ENCODE results near the gene KIF9.
"Not testable (repeated sequence)": the region's sequence is repeated elsewhere in the genome, so short reads cannot be mapped to it uniquely, and the experiment has no call there.

The KIF9 gene

DNA sequence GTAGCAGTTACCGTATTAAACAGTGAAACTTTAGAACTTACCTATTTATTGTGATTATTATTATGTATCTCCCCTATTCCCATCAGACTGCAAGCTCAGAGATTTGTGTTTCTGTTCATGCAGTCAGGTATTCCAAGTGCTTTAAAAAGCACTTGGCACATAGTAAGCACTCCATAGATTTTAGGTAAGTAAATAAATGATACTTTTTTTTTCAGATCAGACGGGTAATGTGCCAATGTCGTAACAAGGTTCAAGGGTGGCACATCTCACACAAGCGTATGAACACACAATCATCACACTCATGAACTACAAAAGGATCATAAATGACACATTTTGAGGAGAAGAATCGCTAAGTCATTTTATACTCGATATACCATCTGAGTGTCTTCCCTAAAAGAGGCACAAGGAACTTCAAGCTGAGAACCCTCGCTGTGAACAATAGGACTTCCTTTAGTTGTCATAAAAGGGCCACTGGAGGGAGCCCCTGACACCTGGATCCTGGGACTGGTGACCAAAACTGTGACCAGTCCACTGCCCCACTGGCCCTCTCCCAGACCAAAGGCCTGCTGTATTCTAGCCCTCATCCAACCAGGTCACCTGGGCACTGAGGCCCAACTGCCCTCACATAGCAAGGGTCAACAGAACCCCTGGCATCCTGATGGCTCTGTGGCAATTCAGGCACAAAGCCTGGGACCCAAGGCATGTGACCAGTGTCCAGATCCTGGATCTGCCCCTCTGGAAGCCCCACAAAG lies 32.1 kb downstream of the KIF9 start:
- DNase-seq = peak; percentile 40

DNA sequence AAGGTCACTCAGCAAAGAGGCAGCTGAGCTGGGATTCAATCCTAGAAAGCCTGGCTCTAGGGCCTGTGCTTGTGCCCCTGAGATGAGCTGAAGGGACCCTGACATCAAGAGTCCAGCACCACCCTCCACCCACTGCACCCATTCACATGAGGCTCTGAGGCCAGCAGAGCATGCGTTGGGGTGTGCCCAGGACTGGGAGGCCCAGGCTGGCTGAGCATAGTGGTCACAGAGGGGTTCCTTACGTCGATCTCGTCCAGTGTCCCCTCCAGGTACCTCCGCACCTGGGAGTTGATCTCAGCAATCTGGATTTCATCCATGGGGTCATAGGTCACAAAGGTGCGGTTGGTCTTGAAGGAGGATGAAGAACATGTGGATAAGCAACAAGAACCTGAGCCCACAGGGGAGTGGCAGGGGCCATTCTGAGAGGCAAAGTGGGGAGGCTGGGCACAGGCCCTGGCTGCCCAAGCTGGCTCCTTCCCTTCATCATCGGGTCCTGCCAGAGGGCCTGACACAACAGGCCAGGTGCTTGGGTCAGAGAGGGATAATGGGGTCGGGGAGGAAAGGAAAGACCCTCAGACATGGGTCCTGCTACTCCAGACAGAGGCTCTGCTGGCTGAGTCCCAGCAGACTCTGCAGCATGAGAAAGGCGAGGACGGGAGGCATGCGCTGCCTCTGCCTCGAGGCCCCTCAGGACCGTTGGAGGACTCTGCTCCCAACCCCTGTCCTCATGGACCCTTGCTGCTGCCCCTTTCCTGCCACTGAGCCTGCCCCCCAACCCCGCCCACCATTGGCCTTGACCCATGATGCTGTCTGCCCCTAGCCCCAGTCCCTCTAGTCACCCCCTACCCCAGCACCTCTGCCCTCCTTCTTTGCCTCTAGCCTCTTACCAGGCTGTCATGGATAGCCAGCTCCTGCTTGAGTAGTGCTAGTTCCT lies 35.2 kb downstream of the KIF9 start:
- DNase-seq = no peak

GRCh38 chr3:47245271-47245670 lies 37.3 kb downstream of the KIF9 start:
- DNase-seq = no peak

DNA sequence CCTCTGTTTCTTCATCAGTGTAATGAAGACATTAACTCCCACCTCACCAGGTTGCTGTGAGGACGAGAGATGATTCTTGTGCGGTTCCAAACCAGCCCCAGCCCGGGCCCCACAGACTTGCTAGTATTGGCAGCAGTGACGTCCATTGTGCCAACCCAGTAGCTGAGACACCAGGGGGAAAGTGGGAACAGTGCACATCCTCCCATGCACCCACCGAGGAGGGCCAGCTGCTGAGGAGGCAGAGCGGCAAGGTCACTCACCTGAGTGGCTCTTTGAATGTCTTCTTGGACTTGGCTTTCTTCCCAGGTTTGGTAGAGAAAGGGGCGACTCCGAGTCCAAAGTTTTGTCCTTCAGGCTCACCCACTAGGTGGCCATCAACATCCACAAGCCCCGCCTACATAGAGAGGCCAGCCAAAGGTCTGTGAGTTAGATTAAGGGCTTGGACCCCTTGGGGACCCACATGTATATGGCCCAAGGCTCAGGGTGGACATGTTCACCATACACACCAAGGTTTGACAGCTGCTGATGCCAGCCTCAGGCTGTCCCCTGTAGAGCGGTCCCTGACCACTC lies 38.0 kb downstream of the KIF9 start:
- DNase-seq = no peak

DNA sequence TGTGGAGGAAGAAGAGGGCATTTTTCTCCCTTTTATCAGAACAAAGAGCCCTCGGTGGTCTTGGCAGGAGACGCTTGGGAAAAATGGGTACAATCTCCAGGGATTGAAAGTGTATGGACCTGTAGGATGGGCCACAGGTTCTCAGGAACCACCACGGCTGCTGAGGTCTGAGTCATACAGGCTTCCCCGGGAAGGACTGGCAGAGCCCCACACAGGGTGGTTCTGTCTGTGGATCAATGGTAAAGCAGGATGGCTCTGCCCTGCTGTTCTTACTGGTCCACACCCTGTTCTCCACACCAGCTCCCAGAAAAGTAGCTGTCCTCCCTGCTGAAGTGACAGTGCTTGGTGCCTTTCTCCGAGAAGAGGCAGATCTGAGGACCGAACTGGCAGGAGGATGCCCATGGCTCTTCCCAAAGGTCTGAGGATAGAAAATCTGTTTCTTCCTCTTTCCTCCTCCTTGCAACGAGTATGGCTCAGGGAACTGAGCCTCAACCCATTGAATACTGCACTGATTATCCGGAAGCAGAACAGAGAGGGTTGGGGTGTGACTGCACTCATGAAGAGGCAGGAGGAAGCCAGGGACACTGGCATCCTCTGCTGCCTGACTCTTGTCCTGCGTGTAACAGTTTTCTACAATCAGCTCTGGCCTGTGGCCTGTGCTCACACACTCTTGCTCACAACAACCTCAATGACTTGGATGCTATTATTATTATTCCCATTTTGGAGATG lies 39.0 kb downstream of the KIF9 start:
- DNase-seq = no peak

- peak; percentile 19 for DNase-seq
Measured at GRCh38 chr3:47239929-47240328, 42.7 kb downstream of the KIF9 start.

- DNase-seq = no peak
Measured at GRCh38 chr3:47238017-47238416, 44.6 kb downstream of the KIF9 start.

- DNase-seq = no peak
Measured at GRCh38 chr3:47228088-47228487, 54.5 kb downstream of the KIF9 start.

- DNase-seq = no peak
Measured at GRCh38 chr3:47227678-47228077, 54.9 kb downstream of the KIF9 start.

GRCh38 chr3:47225310-47225906 lies 57.2 kb downstream of the KIF9 start:
- DNase-seq = no peak

GRCh38 chr3:47223755-47224154 lies 58.8 kb downstream of the KIF9 start:
- no peak for DNase-seq

DNA sequence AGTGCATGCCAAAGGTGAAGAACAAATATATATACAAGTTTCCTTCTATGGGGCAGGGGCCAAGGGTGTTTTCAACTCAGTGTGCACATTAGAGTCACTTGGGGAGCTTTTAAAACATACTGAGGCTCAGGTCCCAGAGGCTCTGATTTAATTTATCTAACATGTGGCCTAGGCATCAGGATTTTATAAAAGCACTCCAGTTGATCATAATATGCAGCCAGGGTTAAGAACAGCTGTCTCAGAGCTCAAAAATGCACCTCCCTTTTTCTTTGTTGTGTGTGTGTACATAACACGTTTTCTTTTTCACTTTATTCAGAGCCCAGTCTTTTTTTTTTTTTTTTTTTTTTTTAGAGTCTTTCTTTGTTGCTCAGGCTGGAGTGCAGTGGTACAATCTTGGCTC lies 60.8 kb downstream of the KIF9 start:
- DNase-seq = no peak

- DNase-seq = no peak
Measured at GRCh38 chr3:47210863-47211405, 71.7 kb downstream of the KIF9 start.

GRCh38 chr3:47206022-47206421 lies 76.6 kb downstream of the KIF9 start:
- DNase-seq = not testable (repeated sequence)

- DNase-seq = no peak
Measured at GRCh38 chr3:47204875-47205274, 77.7 kb downstream of the KIF9 start.

GRCh38 chr3:47202542-47202941 lies 80.1 kb downstream of the KIF9 start:
- no peak for DNase-seq

DNA sequence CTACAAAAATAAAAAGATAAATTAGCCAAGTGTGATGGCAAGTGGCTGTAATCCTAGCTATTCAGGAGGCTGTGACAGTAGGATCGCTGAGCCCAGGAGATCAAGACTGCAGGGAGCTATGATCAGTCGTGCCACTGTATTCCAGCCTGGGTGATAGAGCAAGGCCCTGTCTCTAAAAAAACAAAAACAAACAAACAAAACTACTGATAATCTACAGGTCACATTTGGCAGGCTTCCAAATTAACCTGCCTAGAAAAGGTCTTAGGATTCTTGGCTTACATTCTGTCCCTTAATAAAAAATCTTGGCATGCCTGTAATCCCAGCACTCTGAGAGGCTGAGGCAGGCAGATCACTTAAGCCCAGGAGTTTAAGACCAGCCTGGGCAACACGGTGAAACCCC lies 85.3 kb downstream of the KIF9 start:
- no peak for DNase-seq

GRCh38 chr3:47194994-47195393 lies 87.6 kb downstream of the KIF9 start:
- no peak for DNase-seq

GRCh38 chr3:47193871-47194859 lies 88.4 kb downstream of the KIF9 start:
- DNase-seq = no peak

- no peak for DNase-seq
Measured at GRCh38 chr3:47186285-47186684, 96.3 kb downstream of the KIF9 start.

DNA sequence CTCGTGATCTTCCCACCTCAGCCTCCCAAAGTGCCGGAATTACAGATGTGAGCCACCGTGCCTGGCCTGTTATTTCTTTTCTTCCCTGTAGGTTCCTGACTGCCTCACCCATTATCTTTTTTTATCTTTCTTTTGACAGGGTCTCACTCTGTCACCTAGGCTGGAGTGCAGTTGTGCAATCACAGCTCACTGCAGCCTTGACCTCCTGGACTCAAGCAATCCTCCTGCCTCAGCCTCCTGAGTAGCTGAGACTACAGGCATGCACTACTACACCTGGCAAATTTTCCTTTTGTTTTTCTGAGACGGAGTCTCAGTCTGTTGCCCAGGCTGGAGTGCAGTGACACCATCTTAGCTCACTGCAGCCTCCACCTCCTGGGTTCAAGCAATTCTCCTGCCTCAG lies 100.9 kb downstream of the KIF9 start:
- not testable (repeated sequence) for DNase-seq
